K562 (cell line): ENCODE results near the gene ANKRD44. TPM values are rescaled to one million over a fixed set of nuclear protein-coding genes. Genes with fewer than 3 reads are reported as not detected.

Experiments used
- ATAC-seq: fragments of 200-7000 bp; cut with Tn5 transposase; 3 replicates; pipeline ENCODE4 v1.9.1; 2020; ENCODE audit warnings: moderate library complexity
- BruUV-seq: library from RNA; stranded (reverse); fragments of 400-500 nt; replicated peaks from 2 replicates; lab custom pipeline; 2021; lab: Mats Ljungman, UMichigan
- CTCF ChIA-PET: fragments of 300-600 bp; formaldehyde crosslinking; extraction: SDS; loops from one replicate; lab custom pipeline; 2021; ENCODE audit warnings: low intra/inter-chr PET ratio; lab: Yijun Ruan, JAX
- POLR2A ChIA-PET: fragments of 300-600, 350-650 bp; sonication (Branson Sonifier 250); formaldehyde crosslinking; extraction: SDS; loops from one replicate; lab custom pipeline; 2021; ENCODE audit warnings: antibody characterized with exemption, inconsistent platforms; lab: Yijun Ruan, JAX
- DNase-seq, 4 experiments: peaks; one replicate each; pipeline versions ENCODE4 v3.0.0 to v3.0.0-alpha.2; 2011 to 2018; ENCODE audit warnings: low spot score in 3 of 4, mixed read lengths in 3 of 4; ENCODE audit errors: extremely low read depth in 1 of 4
- FAIRE-seq: peaks from 2 replicates; lab custom pipeline; 2011; peaks lifted over from hg19 to GRCh38; lab: Jason Lieb, UNC
- H2AFZ ChIP-seq: 2 replicates; pipeline ENCODE4 v1.6.0; 2011; ENCODE audit warnings: low read depth, low read length, control low read depth, inconsistent platforms
- H3K27ac ChIP-seq: fragments of 200-600 bp; 3 replicates; pipeline ENCODE4 v1.8.0; 2011; ENCODE audit warnings: low read depth, mild to moderate bottlenecking, control low read depth, inconsistent platforms, low read length, moderate library complexity, mixed read lengths; ENCODE audit errors: extremely low read depth
- H3K27me3 ChIP-seq, 2 experiments: fragments of 300-600 bp in 1 of 2; 2 replicates in 1 of 2; 3 replicates in 1 of 2; pipeline versions ENCODE4 v1.6.0 to v1.8.0; 2011; ENCODE audit warnings: inconsistent platforms in 2 of 2, low read length in 2 of 2, mild to moderate bottlenecking in 1 of 2, mixed read lengths in 1 of 2, moderate library complexity in 1 of 2; ENCODE audit not compliant: control insufficient read depth in 2 of 2, insufficient read depth in 2 of 2
- H3K36me3 ChIP-seq: fragments of 300-600 bp; 3 replicates; pipeline ENCODE4 v1.8.0; 2011; ENCODE audit warnings: mild to moderate bottlenecking, low read length, inconsistent platforms; ENCODE audit not compliant: control insufficient read depth, insufficient read depth
- H3K4me1 ChIP-seq, 2 experiments: fragments of 200-600 bp in 1 of 2; replicated peaks in 1 of 2; 2 replicates in 1 of 2; 3 replicates in 1 of 2; pipeline versions ENCODE4 v1.5.1 to v1.8.0; 2011; ENCODE audit warnings: inconsistent platforms in 2 of 2, low read length in 2 of 2, mild to moderate bottlenecking in 1 of 2, mixed read lengths in 1 of 2, moderate library complexity in 1 of 2; ENCODE audit not compliant: control insufficient read depth in 2 of 2, insufficient read depth in 2 of 2
- H3K4me2 ChIP-seq: 2 replicates; pipeline ENCODE4 v1.6.1; 2011; ENCODE audit warnings: low read length, control low read depth, inconsistent platforms, mixed read lengths; ENCODE audit not compliant: insufficient read depth
- H3K4me3 ChIP-seq: fragments of 200-600 bp; sonication (generic), shearing (Covaris generic); 2 replicates; pipeline ENCODE4 v1.5.1; 2016; ENCODE audit warnings: control low read depth, inconsistent platforms
- H3K79me2 ChIP-seq: fragments of 200-600 bp; 3 replicates; pipeline ENCODE4 v1.8.0; 2011; ENCODE audit warnings: low read length, inconsistent platforms; ENCODE audit not compliant: control insufficient read depth, insufficient read depth
- H3K9ac ChIP-seq, 2 experiments: 2 replicates each; pipeline versions ENCODE4 v1.6.0 to v1.6.1; 2011; ENCODE audit warnings: low read depth in 2 of 2, low read length in 2 of 2, control low read depth in 1 of 2, inconsistent platforms in 1 of 2, mild to moderate bottlenecking in 1 of 2, mixed read lengths in 1 of 2; ENCODE audit not compliant: insufficient read depth in 1 of 2
- H3K9me1 ChIP-seq: one replicate; pipeline ENCODE4 v1.6.0; 2011; ENCODE audit warnings: inconsistent platforms, mild to moderate bottlenecking, low read length, moderate library complexity; ENCODE audit not compliant: control insufficient read depth, insufficient read depth
- H3K9me3 ChIP-seq: replicated peaks from 2 replicates; pipeline ENCODE4 v1.5.1; 2011; ENCODE audit warnings: low read depth, low read length, inconsistent platforms; ENCODE audit not compliant: control insufficient read depth, insufficient read depth
- H4K20me1 ChIP-seq: replicated peaks from 2 replicates; pipeline ENCODE4 v1.6.1; 2011; ENCODE audit warnings: low read length, inconsistent platforms, mixed read lengths; ENCODE audit not compliant: control insufficient read depth, insufficient read depth
- FOXM1 ChIP-seq, 2 experiments: fragments of 450-650 bp in 1 of 2; sonication (generic) in 1 of 2; formaldehyde crosslinking in 1 of 2; IDR thresholded peaks; 2 replicates each; pipeline versions ENCODE4 v1.6.1 to v1.9.0; 2017 to 2022; ENCODE audit warnings: low read depth in 2 of 2, mild to moderate bottlenecking in 2 of 2, missing genetic modification reagents in 1 of 2, moderate library complexity in 1 of 2
- GATAD2B ChIP-seq: fragments of 450-650 bp; IDR thresholded peaks from 2 replicates; pipeline ENCODE4 v1.6.1; 2017; ENCODE audit warnings: mild to moderate bottlenecking, borderline replicate concordance
- HDAC8 ChIP-seq: fragments of 450-650 bp; IDR thresholded peaks from 2 replicates; pipeline ENCODE4 v1.6.1; 2016; ENCODE audit warnings: mild to moderate bottlenecking, missing genetic modification characterization, moderate library complexity, missing compliant biosample characterization
- ILF3 ChIP-seq: fragments of 450-650 bp; IDR thresholded peaks from 2 replicates; pipeline ENCODE4 v1.6.1; 2018; ENCODE audit warnings: antibody characterized with exemption, mild to moderate bottlenecking, moderate library complexity, borderline replicate concordance
- KLF1 ChIP-seq: fragments of 450-650 bp; IDR thresholded peaks from 2 replicates; pipeline ENCODE4 v1.6.1; 2016; ENCODE audit warnings: missing genetic modification characterization, missing compliant biosample characterization
- MCM7 ChIP-seq, 2 experiments: fragments of 450-650 bp; IDR thresholded peaks; 2 replicates each; pipeline ENCODE4 v1.6.1; 2016 to 2018
- MTA1 ChIP-seq: fragments of 450-650 bp; IDR thresholded peaks from 2 replicates; pipeline ENCODE4 v1.6.1; 2017; ENCODE audit warnings: borderline replicate concordance
- MTF1 ChIP-seq: fragments of 250-450 bp; sonication (Bioruptor Pico); IDR thresholded peaks from 2 replicates; pipeline ENCODE4 v1.9.0; 2021; ENCODE audit warnings: moderate library complexity, mild to moderate bottlenecking, inconsistent platforms, borderline replicate concordance
- NCOR1 ChIP-seq: fragments of 450-650 bp; IDR thresholded peaks from 2 replicates; pipeline ENCODE4 v1.6.1; 2016; ENCODE audit warnings: mild to moderate bottlenecking, moderate library complexity
- PATZ1 ChIP-seq: fragments of 250-450 bp; sonication (Bioruptor Pico); IDR thresholded peaks from 2 replicates; pipeline ENCODE4 v1.5.0; 2020; ENCODE audit warnings: mild to moderate bottlenecking, borderline replicate concordance
- PRMT5 ChIP-seq: sonication (generic); formaldehyde crosslinking; IDR thresholded peaks from 2 replicates; pipeline ENCODE4 v1.5.0; 2020; ENCODE audit warnings: missing genetic modification reagents
- RBBP5 ChIP-seq: fragments of 200-600 bp; sonication (generic); IDR thresholded peaks from 2 replicates; pipeline ENCODE4 v1.6.1; 2012; ENCODE audit warnings: borderline replicate concordance, mild to moderate bottlenecking, low read length, control low read depth, inconsistent platforms; ENCODE audit not compliant: insufficient read depth, poor library complexity, severe bottlenecking
- TBP ChIP-seq: optimal IDR thresholded peaks from 2 replicates; pipeline ENCODE3; 2011; ENCODE audit warnings: low read depth, low read length, improper control_type of control experiment
- TCF7L2 ChIP-seq: fragments of 150-350 bp; IDR thresholded peaks from 2 replicates; pipeline ENCODE4 v1.6.1; 2016; ENCODE audit warnings: low read depth, mild to moderate bottlenecking, low read length, moderate library complexity
- U2AF1 ChIP-seq: fragments of 200-400 bp; formaldehyde crosslinking; optimal IDR thresholded peaks from 2 replicates; pipeline ENCODE3; 2017; ENCODE audit warnings: mild to moderate bottlenecking, low read depth, low read length, moderate library complexity
- ZNF263 ChIP-seq: sonication (generic); formaldehyde crosslinking; IDR thresholded peaks from 2 replicates; pipeline ENCODE4 v1.8.0; 2022; ENCODE audit warnings: mild to moderate bottlenecking, missing genetic modification reagents, borderline replicate concordance
- WGBS: fragments of 100-300 bp; shearing (Covaris generic); methylation state at CpG from one replicate; pipeline ENCODE4 v1.1.6; 2016; ENCODE audit warnings: low coverage, mixed read lengths; ENCODE audit not compliant: insufficient coverage; ENCODE audit errors: missing lambda C conversion rate; 5-methylcytosine and 5-hydroxymethylcytosine counted together
- in situ Hi-C: fragments of 300-500 bp; cut with MboI; formaldehyde crosslinking; loops from 4 replicates; pipeline ENCODE4 v1.15.0; 2018; ENCODE audit warnings: inconsistent platforms, mixed read lengths
- intact Hi-C: fragments of 100-400 bp; cut with micrococcal nuclease; formaldehyde crosslinking; loops from 2 replicates; pipeline ENCODE4 v1.14.2; 2022
- polyA plus RNA-seq, 8 experiments: library from polyadenylated mRNA; depleted of rRNA in 4 of 8; stranded (reverse) in 5 of 8; unstranded in 3 of 8; fragments of >200 nt; fragmentation: Nextera tagmentation in 2 of 8; fragmentation: Illumina TruSeq in 1 of 8; extraction: Ambion mirVana in 2 of 8; extraction: Trizol in 1 of 8; gene quantifications; 2 replicates each; pipeline versions ENCODE4 v1.2.1 to v1.2.3, GENCODE V29; 2011 to 2014; ENCODE audit warnings: inconsistent platforms in 1 of 8, missing spikeins in 1 of 8
- total RNA-seq, 7 experiments: library from RNA; depleted of rRNA in 6 of 7; stranded (reverse); fragments of >200 nt in 6 of 7; fragmentation: Illumina TruSeq in 2 of 7; extraction: Trizol in 2 of 7; gene quantifications; 2 replicates each; pipeline versions ENCODE4 v1.2.1 to v1.2.3, GENCODE V29; 2011 to 2021; ENCODE audit warnings: low replicate concordance in 1 of 7
- TF ChIP-seq, protein P1 (sequence below): fragments of 200-800 bp; sonication (Bioruptor generic); IDR thresholded peaks from 2 replicates; pipeline ENCODE4 v1.6.1; 2016; ENCODE audit warnings: missing genetic modification characterization, missing compliant biosample characterization

Gene ANKRD44
- total and polyA plus RNA-seq, 9 of the 15 experiments (the other 6 are each of a cell fraction or from before 2014, with no cell fraction given), result 0.03 to 0.64 (median 0.07) TPM; not detected in 3

DNA sequence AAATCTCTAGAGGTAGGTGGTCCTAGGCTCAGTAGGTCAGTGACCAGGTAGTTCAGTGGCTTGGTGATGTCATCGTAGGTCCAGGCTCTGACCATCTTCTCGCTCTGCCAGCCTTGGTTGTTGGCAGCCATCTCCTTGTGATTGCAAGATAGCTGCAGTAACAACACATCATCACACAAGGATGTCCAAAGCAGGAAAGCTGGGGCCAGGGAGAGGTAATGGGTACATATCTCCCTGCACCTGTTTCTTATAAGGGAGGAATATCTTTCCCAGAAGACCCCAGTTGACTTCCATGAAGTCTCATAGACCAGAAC, 60.5 kb downstream of the ANKRD44 start:
- in situ Hi-C loops, result no loop called here
- Histone ChIP-seq H3K27ac (no peak overlapping the region), H3K9me1 (no peaks in the 10 kb centered on the region), H3K79me2 (no peaks in the 10 kb centered on the region), H3K9ac (no peak overlapping the region), H2AFZ (no peak overlapping the region), H3K27me3 (peaks cover 0 to 5% of the 10 kb centered on the region in 2 experiments; a peak in 1 of 5 replicates), H3K4me1 (no peaks in the 10 kb centered on the region), H3K4me3 (no peak overlapping the region), H4K20me1 (no peaks in the 10 kb centered on the region), H3K36me3 (no peaks in the 10 kb centered on the region), H3K9me3 (no peaks in the 10 kb centered on the region), H3K4me2 (no peak overlapping the region)
- FAIRE-seq, result no peak
- POLR2A ChIA-PET, result interaction anchor here (1.1 kb wide), 1 partner anchor 9 kb away, joined by 3 read pairs; no protein-coding TSS in a partner anchor
- DNase-seq, result no peak
- 0% methylated on average over 2 of the region's 2 CpGs for WGBS
- no TSS peak for BruUV-seq
- no peak for TF ChIP-seq GATAD2B
- no peak for TF ChIP-seq TCF7L2
- no peak for TF ChIP-seq U2AF1
- TF ChIP-seq FOXM1 (IDR thresholded peaks at IDR 0.05; ENCODE audit: low read depth), result no peak
- TF ChIP-seq FOXM1 (CRISPR knock-in tag; IDR thresholded peaks at IDR 0.05; ENCODE audit: low read depth), result no peak
- no peak for TF ChIP-seq ZNF263
- no peak for TF ChIP-seq MTF1 (CRISPR knock-in tag)
- TF ChIP-seq RBBP5, result no peak
- TF ChIP-seq, protein P1, sequence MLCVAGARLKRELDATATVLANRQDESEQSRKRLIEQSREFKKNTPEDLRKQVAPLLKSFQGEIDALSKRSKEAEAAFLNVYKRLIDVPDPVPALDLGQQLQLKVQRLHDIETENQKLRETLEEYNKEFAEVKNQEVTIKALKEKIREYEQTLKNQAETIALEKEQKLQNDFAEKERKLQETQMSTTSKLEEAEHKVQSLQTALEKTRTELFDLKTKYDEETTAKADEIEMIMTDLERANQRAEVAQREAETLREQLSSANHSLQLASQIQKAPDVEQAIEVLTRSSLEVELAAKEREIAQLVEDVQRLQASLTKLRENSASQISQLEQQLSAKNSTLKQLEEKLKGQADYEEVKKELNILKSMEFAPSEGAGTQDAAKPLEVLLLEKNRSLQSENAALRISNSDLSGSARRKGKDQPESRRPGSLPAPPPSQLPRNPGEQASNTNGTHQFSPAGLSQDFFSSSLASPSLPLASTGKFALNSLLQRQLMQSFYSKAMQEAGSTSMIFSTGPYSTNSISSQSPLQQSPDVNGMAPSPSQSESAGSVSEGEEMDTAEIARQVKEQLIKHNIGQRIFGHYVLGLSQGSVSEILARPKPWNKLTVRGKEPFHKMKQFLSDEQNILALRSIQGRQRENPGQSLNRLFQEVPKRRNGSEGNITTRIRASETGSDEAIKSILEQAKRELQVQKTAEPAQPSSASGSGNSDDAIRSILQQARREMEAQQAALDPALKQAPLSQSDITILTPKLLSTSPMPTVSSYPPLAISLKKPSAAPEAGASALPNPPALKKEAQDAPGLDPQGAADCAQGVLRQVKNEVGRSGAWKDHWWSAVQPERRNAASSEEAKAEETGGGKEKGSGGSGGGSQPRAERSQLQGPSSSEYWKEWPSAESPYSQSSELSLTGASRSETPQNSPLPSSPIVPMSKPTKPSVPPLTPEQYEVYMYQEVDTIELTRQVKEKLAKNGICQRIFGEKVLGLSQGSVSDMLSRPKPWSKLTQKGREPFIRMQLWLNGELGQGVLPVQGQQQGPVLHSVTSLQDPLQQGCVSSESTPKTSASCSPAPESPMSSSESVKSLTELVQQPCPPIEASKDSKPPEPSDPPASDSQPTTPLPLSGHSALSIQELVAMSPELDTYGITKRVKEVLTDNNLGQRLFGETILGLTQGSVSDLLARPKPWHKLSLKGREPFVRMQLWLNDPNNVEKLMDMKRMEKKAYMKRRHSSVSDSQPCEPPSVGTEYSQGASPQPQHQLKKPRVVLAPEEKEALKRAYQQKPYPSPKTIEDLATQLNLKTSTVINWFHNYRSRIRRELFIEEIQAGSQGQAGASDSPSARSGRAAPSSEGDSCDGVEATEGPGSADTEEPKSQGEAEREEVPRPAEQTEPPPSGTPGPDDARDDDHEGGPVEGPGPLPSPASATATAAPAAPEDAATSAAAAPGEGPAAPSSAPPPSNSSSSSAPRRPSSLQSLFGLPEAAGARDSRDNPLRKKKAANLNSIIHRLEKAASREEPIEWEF (CRISPR knock-in tag), result no peak
- TF ChIP-seq TBP, result no peak
- TF ChIP-seq PRMT5 (CRISPR knock-in tag), result no peak
- TF ChIP-seq NCOR1, result no peak
- no peak for TF ChIP-seq KLF1 (tag)
- TF ChIP-seq PATZ1 (CRISPR knock-in tag), result no peak
- no peak for TF ChIP-seq MCM7 (IDR thresholded peaks at IDR 0.05)
- TF ChIP-seq ILF3, result no peak
- no peak for TF ChIP-seq MTA1
- no peak for TF ChIP-seq HDAC8 (tag)
- CTCF ChIA-PET, result no interaction called here
- ATAC-seq, result no peak
- intact Hi-C loops, result no loop called here
